LHCN-M2 (cell line): ENCODE results near the gene CLCN6. TPM values are rescaled to one million over a fixed set of nuclear protein-coding genes. Genes with fewer than 3 reads are reported as not detected.

Experiments
- DNase-seq: peaks from one replicate; pipeline ENCODE4 v3.0.0-alpha.2; 2012; ENCODE audit warnings: low read depth
- total RNA-seq: library from RNA; depleted of rRNA; stranded (reverse); fragments of >200 nt; gene quantifications from 2 replicates; pipeline ENCODE4 v1.2.3, GENCODE V29; 2014

Gene CLCN6
- total RNA-seq, 1 experiment from 2014 or later: 10.7 TPM

DNA sequence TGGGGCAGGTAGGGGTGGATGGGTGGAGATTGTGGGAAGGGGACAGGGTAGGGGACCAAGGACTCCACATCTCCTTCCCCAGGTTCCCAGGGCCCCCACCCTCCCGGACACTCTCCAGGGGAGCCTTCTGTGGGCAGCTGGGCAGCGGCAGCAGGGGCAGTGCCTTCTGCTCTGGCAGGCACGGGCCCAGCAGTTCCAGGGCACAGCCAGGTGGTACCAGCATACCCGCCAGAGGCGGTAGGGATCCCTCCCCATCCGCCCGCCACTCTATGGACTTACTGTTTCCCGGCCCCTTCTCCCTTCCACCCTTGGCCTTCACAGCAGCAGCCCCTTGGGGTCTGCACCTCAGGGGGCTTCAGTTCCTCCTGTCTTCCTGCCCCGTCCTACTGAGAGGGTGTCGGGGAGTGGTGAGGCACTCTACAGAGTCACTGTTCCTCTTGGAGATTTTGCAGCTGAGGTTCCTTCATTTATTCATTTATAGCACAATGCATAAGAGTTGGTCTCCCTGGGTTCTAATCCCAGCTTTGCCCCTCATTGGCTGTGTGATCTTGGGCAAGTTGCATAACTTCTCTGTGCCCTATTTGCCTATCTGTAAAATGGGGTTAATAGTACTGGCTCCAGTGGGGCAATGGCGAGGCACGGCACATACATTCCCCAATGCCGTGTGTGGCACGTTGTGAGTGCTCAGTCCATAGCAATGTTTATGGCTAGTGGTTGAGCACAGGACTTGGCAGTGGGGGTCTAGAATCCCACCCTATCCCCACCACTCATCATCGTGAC, 27.0 kb upstream of the CLCN6 start:
- DNase-seq: no peak

DNA sequence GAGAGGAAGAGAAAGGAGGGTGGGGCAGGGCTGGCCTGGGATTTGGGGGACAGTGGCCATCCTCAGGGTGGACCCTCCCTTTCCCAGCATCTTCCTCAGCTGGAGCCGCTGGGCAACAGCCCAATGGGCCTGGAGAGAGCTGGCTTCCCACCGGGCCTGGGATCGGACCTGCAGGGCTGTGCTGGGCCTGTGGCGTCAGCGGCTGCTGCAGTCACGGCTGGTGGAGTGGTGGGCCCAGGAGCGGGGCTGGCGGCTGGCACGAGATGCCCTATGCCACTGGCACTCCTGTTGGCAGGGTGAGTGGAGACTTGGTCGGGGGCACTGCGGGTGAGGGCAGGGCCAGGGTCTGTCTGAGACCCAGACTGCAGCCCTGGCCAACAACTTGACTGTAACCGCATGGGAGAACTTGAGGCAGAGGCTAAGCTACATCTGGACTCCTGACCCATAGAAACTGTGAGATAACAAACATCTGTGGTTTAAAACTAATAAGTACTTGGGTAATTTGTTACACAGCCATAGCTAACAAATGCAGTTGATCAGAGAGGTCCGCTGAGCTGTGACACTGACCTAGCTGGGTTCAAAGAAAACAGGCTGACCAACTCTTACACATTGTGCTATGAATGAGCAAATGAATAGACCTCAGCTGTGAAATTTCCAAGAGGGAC, 26.1 kb upstream of the CLCN6 start:
- DNase-seq: no peak

DNA sequence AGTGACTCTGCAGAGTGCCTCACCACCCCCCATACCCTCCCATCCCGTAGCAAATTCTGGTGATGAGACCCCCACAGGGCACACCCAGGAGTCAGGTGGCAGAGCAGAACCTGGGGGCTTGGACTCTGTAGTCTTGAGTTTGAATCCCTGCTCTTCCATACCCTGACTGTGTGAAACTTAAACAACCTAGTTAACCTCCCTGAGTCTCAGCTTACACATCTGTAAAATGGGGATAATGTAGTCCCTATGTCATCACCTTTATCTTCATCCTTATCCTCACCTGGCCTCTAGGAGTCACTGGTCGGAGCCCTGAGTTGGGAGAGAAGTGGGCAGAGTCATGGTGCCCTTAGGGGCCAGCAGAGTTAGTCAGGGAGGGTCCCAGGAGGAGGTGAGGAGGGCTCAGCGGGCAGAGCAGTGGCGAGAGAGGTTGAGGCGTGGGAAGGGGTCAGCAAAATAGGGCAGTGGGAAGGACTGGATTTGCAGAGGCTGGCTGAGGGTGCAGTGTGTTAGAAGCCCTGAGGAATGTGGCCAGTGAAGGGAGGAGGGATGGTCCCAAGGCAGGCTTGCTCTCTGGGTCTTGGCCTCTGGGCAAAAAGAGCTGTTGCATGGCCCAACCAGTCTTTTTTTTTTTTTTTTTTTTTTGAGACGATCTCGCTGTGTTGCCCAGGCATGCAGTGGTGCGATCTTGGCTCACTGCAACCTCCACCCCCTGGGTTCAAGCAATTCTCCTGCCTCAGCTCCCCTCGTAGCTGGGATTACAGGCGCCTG, 25.4 kb upstream of the CLCN6 start:
- no peak for DNase-seq

DNA sequence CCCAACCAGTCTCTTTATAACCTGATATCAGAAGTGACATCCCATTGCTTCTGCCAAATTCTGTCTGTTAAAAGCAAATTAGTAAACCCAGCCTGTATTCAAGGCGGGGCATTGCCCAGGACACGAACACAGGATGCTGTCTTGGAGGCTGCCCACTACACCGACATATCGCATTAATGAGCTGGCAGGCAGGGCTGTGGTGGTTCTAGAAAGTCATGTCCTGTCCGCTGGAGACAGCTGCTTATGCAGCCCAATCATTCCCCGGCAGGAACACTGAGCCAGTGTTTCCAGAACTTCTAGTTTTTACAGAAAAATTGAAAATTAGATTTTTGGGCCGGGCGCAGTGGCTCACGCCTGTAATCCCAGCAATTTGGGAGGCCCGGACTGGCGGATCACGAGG, 24.7 kb upstream of the CLCN6 start:
- peak; percentile 87 for DNase-seq

DNA sequence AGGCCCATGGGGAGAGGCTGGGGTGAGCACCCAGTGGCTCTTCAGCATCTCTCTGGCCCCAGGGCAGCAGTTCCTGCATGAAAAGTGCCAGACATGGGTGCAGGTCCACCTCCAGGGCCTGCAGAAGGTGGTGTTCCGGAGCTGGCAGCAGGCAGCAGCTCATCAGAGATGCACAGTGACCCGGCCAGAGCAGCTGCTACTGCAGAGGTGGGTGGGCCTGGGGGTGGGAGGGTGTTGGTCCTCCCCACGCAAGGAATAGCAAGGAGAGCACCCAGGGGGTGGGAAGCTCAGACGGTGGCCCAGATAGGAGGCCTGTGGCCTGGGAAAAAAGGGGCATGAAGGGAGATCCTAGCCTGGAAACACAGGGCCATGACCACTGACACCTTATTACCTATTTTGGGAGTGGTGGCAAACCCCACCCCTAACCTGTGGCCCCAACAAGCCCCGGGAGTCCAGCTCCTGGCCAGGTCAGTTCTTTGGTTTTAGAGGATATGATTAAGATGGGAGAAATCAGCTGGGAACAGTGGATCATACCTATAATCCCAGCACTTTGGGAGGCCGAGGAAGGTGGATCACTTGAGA, 23.8 kb upstream of the CLCN6 start:
- no peak for DNase-seq

DNA sequence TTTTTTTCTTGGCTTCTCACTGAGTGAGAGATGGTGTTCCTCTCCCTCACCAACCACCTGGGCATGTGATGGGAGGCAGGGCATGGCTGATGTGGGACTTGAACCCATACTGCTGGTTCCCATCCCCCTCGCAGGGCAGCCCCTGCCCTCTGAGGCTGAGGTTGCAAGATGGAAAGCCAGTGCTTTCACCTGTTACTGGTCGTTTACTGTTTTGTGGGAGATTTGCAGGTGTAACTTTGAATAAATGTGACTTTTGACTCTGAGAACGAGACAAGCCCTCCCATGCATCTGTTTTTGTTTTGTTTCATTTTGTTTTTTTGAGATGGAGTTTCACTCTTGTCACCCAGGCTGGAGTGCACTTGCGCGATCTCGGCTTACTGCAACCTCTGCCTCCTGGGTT, 22.4 kb upstream of the CLCN6 start:
- DNase-seq: no peak

DNA sequence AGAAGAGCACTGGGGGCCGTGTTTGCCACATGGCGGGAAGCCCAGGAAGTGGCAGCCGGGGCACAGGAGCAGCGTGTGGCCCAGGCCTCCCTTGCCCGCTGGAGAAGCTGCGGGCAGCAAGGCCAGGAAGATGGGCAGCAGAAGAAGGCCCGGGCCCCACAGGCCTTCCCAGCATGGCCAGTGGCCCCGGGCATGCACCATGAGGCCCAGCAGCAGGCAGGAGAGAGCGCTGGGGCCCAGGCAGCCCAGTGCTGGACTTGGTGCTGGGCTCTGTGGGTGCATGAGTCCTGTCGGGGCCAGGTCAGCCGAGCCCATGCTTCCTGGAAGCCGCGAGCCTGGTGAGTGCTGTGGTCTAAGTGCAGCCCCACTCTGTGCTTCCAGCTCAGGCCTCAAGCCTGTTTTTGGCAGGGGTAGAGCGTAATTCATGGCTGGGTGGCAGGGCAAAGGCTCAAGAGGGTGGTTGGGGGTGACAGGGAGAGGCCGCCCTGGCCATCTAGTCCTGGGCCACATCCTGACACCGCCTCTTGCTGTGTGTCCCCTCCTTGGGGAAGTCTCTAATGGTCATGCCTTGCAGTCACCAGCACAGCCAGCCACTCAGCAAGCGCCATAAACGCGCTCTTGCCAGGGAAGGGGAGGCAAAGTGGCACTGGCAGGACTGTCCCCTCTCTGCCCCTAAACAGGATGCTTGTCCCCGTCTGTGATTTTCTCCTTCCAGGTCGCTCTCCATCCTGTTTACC, 21.6 kb upstream of the CLCN6 start:
- DNase-seq: no peak

DNA sequence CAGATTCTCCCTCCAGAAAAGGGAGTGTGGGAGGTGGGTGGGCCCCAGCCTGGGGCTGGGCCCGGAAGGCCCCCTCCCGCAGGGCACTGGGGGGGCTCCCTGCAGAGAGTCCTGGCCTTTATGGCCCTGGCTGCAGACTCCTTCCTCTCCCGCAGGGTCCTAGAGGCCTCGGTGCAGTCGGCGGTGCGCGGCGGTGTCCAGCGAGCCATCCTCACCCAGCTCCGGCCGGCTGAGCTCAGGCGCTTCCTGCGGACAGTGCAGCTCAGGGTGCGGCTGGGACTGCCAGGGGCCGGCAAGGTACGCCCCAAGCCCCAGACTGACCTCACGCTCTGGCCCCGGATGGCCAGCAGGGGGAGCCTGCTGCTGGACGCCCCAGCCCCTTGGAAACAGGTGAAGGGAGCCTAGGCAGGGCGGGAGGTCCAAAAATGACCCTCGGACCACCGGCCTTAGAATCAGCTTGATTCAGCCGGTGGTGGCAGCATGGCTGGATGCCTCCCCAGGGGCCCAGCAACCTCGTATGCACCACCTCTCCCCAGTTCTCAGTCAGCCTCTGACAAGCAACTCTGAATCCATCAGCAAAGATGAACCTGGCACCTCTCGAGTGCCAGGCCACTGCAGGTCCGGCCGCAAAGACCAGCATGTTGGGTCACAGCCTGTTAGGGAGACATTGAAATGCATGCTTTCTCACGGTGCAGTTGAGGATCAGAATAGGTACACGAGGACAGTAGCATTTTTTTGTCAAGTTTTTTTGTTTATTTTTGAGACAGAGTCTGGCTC, 20.8 kb upstream of the CLCN6 start:
- peak; percentile 45 for DNase-seq

DNA sequence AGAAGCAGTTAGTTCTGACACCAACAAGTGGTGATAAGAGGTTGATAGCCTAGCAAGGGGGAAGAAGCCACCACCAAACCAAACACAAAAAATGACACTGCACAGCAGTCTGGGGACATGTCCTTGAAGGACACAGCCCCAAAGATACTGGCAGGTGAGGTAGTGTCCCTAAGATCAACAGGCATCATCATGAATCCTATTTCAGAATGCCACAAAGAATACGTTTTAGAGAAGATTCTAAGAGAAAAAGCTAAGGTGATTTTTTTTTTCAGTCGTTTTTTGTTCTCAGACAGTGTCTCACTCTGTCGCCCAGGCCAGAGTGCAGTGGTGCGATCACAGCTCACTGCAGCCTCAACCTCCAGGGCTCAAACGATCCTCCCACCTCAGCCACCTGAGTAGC, 19.8 kb upstream of the CLCN6 start:
- DNase-seq: no peak

DNA sequence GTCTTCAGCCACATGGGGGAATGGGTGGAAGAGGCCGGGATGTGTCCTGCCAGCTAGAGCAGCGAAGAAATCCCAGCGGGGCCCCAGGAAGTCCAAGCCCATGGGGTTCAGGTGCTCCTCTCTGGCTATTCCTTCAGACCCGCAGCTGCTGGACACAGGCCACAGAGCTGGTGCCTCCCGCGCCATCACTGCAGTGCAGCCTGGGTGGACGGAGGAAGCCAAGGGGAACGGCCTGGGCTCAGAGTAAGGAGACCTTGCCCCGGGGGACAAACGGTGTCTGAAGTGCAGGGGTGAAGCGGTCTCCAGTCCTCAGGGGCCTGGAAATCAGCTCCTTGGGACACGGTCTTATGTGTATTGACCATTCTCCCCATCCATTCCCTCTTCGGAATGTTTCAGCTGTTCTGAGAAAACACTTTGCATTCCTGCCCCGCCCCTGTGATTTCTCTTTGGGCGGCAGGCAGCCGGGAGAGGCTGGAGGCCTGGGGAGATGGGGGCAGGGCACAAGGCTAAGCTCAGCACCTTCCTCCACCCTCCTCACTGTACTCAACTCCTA, 18.7 kb upstream of the CLCN6 start:
- DNase-seq: peak; percentile 68

DNA sequence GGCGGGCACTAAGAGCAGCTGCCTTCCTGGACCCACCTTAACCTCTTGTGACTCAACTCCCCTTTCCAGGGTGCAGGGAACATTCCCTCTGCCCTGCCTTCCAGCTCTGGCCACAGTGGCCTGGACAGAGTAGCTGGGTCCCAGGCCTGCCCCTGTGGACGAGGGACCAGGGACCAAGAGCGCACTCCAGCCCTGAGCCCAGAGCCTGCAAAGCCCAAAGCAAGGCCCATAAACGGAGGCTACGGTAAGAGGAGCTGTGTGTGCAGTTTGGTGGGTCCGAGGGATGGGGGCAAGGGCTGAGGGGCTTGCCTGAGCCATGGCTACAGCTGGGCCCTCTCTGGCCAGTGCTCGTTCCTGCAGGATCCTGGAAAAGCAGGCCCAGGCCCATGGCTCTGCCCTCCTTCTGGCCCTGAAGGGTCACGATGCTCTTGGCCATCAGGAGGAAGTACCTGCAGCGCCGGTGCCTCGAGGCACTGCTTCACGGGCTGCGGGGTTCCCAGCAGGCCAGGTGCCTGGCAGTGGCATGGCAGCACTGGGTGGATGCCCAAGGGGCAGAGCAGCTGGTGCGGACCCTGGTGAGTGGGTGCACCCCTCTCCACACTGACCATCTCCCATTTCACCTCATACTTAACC, 18.1 kb upstream of the CLCN6 start:
- no peak for DNase-seq

DNA sequence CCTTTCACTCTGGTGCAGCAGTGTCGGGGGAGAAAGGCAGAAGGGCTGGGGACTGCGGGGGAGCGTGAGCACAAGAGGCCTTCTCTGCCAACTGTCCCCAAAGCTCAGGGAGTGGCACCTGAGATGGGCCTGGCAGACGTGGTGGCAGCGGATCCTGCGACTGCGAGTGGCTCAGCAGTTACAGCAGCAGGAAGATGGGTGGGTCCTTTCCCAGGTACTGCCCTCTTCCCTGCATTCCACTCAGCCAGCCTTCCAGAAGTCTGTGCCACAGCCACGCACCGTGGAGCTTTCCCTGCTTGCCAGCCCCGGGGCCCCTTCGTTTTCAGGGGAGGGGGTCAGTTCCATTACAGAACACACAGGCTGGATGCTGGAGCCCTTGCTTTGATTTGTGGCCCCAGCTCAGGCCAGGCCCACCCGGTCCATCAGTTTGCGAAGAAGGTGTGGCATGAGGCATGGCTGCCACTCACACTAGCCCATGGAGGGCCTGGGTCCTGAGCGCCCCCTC, 17.4 kb upstream of the CLCN6 start:
- DNase-seq: no peak

DNA sequence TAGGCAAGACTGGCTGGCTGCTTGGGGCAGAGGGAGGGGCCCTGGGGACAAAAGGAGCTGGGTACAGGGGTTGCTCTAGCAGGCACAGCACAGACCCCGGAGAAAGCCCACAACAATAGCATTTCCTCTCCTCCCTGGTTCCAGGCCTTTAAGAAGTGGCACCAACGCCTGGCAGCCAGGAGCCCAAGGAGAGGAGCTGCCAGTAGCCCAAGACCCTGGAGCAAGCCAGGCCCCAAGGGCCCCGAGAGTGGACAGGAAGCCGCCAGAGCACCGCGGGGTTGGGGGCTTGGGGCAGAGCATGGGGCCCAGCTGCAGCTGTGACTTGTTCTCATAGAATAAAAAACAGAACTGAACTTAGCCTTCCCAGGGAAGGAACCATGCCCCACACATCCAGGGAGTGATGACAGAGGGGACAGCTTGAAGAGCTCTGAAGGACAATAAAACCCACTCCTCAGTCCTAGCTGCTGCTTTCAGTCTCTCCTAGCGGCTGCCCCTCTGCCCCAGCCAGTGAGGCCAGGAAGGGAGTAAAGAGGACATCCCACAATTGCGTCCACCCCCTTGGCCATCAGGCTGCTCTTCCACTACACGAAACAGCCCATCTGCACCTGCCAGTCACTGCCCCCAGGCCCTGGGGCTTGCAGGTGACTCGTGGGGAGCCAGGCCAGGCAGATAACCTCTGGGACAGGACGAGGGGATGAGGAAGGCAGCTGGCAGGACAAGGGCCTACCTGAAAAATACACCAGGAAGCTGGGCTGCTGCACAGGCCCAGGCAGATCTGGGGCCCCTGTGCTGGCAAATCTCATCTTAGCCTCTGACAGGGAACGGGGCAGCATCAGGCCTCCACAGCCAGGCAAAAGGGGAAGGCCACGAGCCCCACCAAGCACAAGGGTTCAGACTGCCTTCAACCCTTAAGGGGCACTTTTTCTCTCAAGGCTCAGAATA, 16.6 kb upstream of the CLCN6 start:
- DNase-seq: no peak

DNA sequence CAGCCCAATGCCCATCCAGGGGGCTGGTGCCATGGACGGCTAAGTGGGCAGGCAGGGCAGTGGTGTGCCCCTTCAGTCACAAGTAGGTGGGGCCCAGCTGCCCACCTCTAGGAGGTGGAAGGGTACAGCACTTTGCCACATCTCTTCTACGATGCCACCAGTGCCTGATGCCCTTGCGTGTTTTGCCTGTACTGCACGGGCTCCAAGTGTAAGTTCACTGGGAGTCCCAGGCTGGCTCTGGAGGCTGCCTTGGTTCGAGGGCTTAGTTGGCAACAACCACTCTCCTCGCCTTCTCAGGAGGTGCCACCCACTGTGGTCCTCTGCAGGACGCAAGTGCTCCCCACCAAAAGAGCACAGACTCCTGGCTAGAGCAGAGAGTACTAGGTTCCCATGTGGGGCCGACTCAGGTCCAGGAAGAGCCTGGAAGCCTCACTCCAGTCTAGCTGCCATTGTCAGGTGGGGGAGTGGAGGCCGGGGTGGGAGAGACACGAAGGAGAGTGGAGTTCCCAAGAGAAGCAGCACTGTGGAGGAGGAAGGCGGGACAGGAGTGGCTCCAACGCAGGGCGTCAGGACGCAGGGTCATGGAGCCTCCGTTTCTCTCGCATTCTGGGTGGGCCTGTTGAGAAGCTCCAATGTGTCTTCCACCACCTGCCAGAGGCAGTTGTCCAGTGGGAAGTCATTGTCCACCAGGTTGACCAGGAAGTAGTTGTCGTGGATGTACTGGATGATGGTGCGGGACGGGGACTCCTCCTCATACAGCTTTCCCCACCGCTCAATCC, 15.7 kb upstream of the CLCN6 start:
- no peak for DNase-seq

DNA sequence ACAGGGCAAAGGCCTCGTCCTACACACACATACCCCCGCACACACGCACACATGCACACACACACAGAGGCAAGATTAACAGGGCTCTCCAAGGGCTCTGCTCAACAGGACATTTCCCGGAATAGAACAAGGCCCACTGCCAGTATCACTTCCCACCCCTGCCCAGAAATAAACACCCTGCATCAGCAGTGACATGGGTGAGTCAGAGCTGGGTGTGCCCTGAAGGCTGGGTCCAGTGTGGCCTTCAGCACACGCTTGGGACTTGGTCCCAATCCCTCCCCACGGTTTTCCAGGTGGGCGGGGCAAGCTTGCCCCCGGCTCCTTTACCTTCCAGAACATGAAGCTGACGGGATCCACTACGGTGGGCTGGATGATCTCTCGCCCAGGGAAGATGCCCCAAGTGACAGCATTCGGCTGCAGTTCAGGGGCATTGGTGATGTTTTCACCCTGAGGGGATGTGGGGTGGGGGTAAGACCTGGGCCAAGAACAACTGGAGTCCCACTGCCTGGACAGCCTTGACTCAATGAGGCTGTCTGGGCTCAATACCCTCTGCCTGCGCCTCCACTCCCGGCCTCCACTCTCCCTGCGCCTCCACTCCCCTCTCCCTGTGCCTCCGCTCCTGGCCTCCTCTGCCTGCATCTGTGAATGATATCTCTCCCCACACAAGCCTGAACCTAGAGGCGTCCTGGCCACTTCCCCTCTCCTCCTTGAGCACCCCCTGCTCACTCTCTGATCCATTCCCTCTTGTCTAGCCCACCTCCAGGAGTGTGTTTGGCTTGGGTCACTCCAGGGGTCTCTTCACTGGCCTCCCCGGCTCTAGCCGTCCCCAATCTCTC, 14.9 kb upstream of the CLCN6 start:
- DNase-seq: peak; percentile 87

DNA sequence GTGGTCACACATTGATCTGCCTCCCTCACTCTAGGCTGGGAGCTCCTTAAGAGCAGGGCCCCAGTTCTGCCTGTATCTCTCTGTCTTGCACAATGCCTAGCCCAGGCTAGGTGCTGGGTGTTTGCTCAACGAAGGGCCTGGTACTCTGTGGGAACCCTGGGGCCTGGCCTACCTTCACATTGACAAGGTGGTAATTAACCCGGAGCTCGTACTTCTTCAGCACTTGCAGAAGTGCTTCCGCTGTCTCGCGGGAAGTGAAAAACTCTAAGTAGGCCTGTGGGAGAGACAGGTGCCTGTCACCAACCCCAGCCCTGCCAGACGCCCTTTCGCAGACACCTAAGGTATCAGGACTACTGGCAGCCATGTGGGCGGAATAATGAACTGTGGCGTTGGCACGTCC, 13.9 kb upstream of the CLCN6 start:
- no peak for DNase-seq

DNA sequence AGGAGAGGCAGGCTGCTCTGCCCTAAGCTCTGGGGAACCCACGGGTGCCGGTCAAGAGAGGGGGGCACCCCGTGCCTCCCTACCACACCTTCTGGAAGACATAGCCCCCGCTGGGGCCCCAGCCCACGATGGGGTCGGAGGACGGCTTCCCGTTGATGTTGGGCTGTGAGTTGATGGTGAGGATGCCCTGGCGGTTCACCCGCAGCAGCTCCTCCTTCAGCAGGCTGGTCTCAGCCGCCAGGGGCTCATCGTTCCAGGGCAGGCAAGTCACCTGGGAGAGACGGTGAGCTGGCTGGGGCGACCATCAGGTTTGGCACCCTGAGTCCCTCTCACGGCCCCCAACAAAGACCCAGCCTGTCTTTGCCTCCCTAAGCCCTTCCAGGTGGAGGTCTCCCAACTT, 12.2 kb upstream of the CLCN6 start:
- DNase-seq: no peak
